Lower leg skin (tissue), 3 donors: ENCODE data around the gene MINDY4B.

Experiments used
- POLR2A ChIP-seq, 2 donors: fragments of 450-650 bp; IDR thresholded peaks; one replicate each; pipeline ENCODE4 v1.6.1; 2016 to 2017; ENCODE audit warnings: antibody characterized with exemption in 2 of 2, mild to moderate bottlenecking in 1 of 2, moderate library complexity in 1 of 2
- TF ChIP-seq, protein P1 (sequence below), 3 donors: fragments of 450-650 bp; IDR thresholded peaks; one replicate each; pipeline ENCODE4 v1.5.1; 2016; ENCODE audit warnings: antibody characterized with exemption in 3 of 3, mild to moderate bottlenecking in 3 of 3, moderate library complexity in 2 of 3

- TF ChIP-seq POLR2A (IDR thresholded peaks at IDR 0.05), result no peak
- TF ChIP-seq, protein P1, sequence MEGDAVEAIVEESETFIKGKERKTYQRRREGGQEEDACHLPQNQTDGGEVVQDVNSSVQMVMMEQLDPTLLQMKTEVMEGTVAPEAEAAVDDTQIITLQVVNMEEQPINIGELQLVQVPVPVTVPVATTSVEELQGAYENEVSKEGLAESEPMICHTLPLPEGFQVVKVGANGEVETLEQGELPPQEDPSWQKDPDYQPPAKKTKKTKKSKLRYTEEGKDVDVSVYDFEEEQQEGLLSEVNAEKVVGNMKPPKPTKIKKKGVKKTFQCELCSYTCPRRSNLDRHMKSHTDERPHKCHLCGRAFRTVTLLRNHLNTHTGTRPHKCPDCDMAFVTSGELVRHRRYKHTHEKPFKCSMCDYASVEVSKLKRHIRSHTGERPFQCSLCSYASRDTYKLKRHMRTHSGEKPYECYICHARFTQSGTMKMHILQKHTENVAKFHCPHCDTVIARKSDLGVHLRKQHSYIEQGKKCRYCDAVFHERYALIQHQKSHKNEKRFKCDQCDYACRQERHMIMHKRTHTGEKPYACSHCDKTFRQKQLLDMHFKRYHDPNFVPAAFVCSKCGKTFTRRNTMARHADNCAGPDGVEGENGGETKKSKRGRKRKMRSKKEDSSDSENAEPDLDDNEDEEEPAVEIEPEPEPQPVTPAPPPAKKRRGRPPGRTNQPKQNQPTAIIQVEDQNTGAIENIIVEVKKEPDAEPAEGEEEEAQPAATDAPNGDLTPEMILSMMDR (IDR thresholded peaks at IDR 0.05), result no peak
These were observed 3.4 kb downstream of the MINDY4B start for GRCh38 chr3:150901793-150902192.
